ENCODE results near the gene CENPM.

CENPM gene

GRCh38 chr22:41908411-41909309 lies 38.3 kb downstream of the CENPM start:
- DNase-seq (ENCODE audit: low read depth), result no peak
- no peak for TF ChIP-seq CTCF (conservative IDR thresholded peaks at IDR 0.05; ENCODE audit: low read depth, low read length)
- H3K4me3 ChIP-seq (ENCODE audit: low read depth, low read length), result no peak overlapping the region

DNA sequence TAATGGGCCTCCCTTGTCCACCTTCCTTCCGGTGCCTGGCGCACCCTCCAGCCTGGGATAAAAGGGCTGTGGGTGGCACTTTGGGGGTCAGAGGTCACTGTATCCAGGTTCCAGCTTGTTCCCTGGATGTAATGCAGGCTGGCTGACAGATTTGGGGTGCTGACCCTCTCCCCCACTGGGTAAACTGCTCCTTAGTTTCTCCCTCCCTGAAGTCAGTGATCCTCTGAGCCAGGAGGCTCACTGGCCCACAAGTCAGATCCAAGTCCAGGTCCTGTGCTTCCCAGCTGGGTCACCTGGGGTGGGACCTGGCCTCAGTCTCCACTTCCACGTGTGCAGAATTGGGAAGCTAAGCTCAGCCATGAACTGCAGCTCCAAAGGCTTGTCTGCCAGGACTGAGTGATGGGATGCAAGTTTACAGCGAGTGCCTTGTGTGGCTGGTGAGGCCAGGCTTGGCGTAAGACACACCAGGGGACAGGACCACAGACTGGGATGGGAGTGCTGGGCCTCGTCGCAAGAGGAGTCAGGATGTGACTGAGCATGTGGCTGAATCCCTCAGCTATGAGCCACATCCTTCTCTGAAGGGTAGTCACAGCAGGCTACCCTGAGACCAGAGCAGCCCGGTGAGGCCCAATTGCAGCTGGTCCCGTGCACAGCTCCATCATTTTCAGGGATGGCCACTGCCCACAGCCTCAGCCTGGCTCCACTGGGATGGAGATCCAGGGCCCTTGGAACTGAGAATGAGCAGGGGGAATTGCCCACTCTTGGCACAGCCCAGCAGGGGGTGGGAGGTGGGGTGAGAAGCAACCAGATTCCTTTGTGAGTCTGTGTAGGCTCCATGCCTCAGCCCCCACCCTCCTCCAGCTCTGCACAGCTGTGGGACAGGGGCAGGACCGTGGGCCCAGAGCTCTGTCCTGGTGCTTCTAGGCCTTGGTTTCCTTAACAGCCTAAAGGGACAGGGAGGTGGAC lies 39.2 kb downstream of the CENPM start:
- DNase-seq (ENCODE audit: low read depth), result no peak
- H3K4me3 ChIP-seq (ENCODE audit: low read depth, low read length), result no peak overlapping the region
- TF ChIP-seq CTCF (conservative IDR thresholded peaks at IDR 0.05; ENCODE audit: low read depth, low read length), result no peak

DNA sequence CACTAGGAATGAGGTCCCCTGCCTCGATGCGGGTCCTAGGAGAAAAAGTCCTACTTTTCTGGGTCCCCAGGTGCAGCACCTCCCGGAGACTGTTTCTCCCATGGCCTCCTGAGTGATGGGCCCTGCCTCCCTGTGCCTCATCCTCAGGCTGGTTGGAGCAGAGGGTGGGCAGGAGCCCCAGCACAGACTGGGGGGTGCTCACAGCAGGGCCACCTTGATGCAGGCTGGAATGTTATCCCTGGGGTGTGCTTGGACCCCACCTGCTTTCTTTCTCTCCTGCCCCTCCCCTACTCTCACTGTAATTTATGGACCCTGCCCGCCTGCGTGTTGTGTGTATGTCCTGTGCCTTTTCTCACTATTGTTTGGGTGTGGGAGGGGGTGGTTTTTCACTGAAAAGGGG lies 40.1 kb downstream of the CENPM start:
- no peak for DNase-seq (ENCODE audit: low read depth)
- H3K4me3 ChIP-seq (ENCODE audit: low read depth, low read length), result no peak overlapping the region
- TF ChIP-seq CTCF (conservative IDR thresholded peaks at IDR 0.05; ENCODE audit: low read depth, low read length), result no peak

DNA sequence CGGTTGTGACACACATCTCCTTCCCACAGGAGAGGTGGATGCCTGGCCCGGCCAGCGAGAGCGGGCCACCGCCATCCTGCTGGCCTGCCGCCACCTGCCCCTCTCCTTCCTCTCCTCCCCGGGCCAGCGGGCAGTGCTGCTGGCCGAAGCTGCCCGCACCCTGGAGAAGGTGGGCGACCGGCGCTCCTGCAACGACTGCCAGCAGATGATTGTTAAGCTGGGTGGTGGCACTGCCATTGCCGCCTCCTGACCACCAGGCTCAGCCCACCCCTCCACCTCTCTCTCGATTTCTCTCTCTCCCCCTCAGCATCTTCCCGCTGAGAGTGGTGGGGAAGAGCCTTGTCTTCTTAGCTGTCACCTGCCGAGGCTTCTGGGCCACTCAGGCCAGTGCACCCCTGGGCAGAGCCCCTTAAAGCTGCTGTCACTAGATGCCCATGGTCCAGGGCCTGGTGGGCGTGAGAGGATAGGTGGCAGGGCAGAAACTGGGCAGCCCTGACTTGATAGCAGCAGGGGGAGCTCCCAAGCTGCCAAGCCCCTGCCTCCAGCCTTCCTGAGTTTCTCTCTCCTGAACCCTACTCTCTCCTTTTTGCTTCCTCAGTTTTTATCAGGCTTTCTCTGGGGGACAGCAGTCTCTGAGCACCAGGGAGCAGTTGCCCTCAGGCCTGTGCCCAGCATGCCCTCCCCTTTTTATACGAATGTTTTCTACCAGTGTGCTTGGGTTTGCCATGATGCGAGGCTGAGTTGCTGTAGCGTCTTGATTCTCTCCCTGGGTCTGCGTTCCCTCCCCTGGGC lies 41.3 kb downstream of the CENPM start:
- H3K4me3 ChIP-seq (ENCODE audit: low read depth, low read length), result no peak overlapping the region
- TF ChIP-seq CTCF (conservative IDR thresholded peaks at IDR 0.05; ENCODE audit: low read depth, low read length), result no peak
- no peak for DNase-seq (ENCODE audit: low read depth)

- DNase-seq (ENCODE audit: low read depth), result no peak
- H3K4me3 ChIP-seq (ENCODE audit: low read depth, low read length), result no peak overlapping the region
- no peak for TF ChIP-seq CTCF (conservative IDR thresholded peaks at IDR 0.05; ENCODE audit: low read depth, low read length)
Observed at GRCh38 chr22:41904450-41905410, 42.2 kb downstream of the CENPM start.

Measured in choroid plexus epithelial cell (primary cell).